ENCODE results near the gene PRPSAP2. TPM values are rescaled to one million over a fixed set of nuclear protein-coding genes. Genes with fewer than 3 reads are reported as not detected.
"Not testable (repeated sequence)": the region's sequence is repeated elsewhere in the genome, so short reads cannot be mapped to it uniquely, and the experiment has no call there.

The PRPSAP2 gene
- total RNA-seq, 2 donors from 2014 or later, result 28.1 to 45.4 TPM

GRCh38 chr17:18864996-18865395 is 7.1 kb downstream of the PRPSAP2 start:
- not testable (repeated sequence) for H3K36me3 Mint-ChIP-seq; H3K9me3 Mint-ChIP-seq; DNase-seq (ENCODE audit: low spot score in 2 of 2); ATAC-seq
- H3K27ac Mint-ChIP-seq, result peak overlapping the region in 1 of 2 donors; percentile 33

DNA sequence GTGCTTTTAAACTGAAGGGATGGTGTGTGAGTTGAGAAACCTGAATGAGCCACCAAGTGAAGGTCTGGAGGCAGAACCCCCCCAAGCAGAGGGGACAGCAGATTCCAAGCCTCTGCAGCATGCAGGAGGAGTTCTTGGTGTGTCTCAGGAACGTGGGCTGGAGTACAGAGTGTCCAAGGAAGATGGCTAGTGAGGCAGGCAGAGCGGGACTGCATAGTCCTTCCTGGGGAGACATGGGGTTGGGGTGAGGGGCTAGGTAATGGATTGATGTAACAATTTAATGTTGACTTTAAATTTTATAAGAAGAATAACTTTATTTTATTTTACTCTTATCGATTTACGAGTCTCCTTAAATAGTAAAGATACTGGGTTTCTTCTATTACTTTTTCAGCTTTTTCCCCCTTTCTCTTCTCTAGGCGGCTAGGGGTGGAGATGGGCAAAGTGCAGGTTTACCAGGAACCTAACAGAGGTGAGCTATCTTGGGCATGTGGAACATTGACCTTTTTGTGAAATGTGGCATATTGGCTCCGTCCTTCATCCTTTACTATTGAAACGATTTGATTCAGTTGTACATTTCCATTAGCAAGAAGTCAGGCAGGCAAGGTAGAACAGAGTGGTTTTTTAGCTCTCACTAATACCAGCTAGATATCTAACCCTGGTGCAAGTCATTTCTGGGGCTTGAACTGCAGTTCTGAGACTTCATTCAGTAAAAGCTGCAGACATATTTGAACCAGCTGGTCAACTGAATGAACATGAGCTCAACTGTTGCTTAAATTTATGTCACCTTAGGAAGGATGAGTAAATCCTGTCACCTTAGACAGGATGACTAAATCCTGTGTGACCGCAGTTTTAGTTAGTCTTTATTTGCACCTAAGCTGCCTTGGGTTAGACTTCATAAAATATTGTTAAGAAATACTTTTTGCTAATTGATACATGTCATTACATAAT is 9.2 kb downstream of the PRPSAP2 start:
- Mint-ChIP-seq H3K36me3 (peaks cover 4 to 5% of the 10 kb centered on the region in 2 donors), H3K27ac (no peak overlapping the region), H3K9me3 (no peaks in the 10 kb centered on the region)
- ATAC-seq (peak; percentile 56 to 83), DNase-seq (ENCODE audit: low spot score in 2 of 2) (no peak)

DNA sequence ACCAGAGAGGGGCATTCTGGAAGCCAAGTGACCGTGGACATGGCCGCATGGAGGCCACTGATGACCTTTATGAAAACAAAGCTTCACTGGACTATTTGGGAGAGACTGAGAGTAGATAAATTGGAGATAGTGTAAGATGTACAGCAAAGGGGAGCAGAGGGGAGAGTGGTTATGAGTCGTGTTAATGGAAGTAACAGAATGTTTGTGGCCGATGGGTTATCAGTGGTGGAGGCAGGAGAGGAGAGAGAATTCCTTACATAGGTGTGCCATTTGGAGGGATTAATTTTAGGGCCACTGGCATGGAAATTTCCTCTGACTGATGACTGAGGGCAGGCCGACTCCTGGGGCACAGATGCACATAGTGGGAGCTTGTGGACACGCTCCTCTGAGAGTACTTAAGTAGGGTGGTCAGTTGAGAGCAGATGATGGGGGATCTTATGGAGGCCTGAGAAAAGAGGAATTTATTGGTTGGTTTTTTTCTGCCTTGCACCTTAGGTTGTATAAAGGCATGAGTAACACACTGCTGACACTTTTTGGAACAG is 19.2 kb downstream of the PRPSAP2 start:
- H3K9me3 Mint-ChIP-seq, result no peaks in the 10 kb centered on the region
- ATAC-seq, result no peak
- no peaks in the 10 kb centered on the region for H3K36me3 Mint-ChIP-seq
- no peak for DNase-seq (ENCODE audit: low spot score in 2 of 2)
- peak overlapping the region in 1 of 2 donors; percentile 56 for H3K27ac Mint-ChIP-seq

DNA sequence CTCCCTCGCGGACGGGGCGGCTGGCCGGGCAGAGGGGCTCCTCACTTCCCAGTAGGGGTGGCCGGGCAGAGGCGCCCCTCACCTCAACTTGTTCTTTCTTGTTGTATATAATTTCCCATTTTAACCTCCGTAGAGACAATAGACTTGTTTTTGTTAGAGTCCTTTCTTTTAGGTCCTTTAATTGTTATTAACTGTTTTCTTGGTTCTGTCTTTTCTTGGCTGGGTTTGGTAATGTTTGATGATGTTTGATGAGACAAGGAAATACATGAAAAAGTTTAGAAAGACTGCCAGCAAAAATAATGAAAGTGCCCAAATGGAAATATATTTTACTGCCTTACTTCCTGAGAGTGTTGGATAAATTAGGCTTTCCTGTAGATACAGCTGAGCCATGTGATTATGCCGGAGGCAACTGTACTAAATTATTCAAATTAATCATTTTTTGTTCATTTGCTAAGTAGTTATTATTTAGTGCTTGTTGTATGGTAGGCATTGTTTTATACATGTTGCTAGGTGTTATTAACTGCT is 30.9 kb downstream of the PRPSAP2 start:
- DNase-seq (ENCODE audit: low spot score in 2 of 2), result no peak
- no peak for ATAC-seq
- no peaks in the 10 kb centered on the region for H3K9me3 Mint-ChIP-seq
- no peak overlapping the region for H3K27ac Mint-ChIP-seq
- peaks cover 11 to 22% of the 10 kb centered on the region in 2 donors for H3K36me3 Mint-ChIP-seq

DNA sequence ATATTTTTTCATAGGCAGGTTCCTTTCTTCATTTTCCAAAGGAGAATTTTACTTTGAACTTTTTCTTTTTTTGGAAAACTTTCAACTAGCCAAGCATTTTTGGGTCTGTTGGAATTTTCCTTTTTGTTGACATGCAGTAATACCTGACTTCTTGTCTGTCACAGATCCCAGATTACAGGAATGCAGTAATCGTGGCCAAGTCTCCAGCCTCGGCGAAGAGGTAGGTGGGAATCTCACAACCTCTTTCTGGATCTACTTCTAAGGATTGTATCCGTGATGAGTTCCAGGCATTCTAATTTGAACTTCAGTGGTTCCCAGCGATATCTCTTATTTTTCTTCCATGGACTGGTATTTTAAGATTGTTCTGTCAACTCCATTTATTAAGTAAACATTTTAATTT is 31.7 kb downstream of the PRPSAP2 start:
- H3K9me3 Mint-ChIP-seq, result no peaks in the 10 kb centered on the region
- DNase-seq (ENCODE audit: low spot score in 2 of 2), result no peak
- ATAC-seq, result no peak
- no peak overlapping the region for H3K27ac Mint-ChIP-seq
- peaks cover 11 to 22% of the 10 kb centered on the region in 2 donors for H3K36me3 Mint-ChIP-seq

- no peak for DNase-seq (ENCODE audit: low spot score in 2 of 2)
- no peak overlapping the region for H3K27ac Mint-ChIP-seq
- H3K9me3 Mint-ChIP-seq, result no peaks in the 10 kb centered on the region
- no peak for ATAC-seq
- peaks cover 14 to 28% of the 10 kb centered on the region in 2 donors for H3K36me3 Mint-ChIP-seq
These were observed 33.6 kb downstream of the PRPSAP2 start for GRCh38 chr17:18891541-18891940.

GRCh38 chr17:18896146-18896545 is 38.2 kb downstream of the PRPSAP2 start:
- ATAC-seq (no peak), DNase-seq (ENCODE audit: low spot score in 2 of 2) (no peak)
- H3K9me3 Mint-ChIP-seq, result no peaks in the 10 kb centered on the region
- no peak overlapping the region for H3K27ac Mint-ChIP-seq
- H3K36me3 Mint-ChIP-seq, result peaks cover 21 to 53% of the 10 kb centered on the region in 2 donors

- DNase-seq (ENCODE audit: low spot score in 2 of 2) (no peak), ATAC-seq (no peak)
- Mint-ChIP-seq H3K9me3 (no peaks in the 10 kb centered on the region), H3K36me3 (peaks cover 18 to 56% of the 10 kb centered on the region in 2 donors), H3K27ac (no peak overlapping the region)
These were observed 39.0 kb downstream of the PRPSAP2 start for GRCh38 chr17:18896947-18897346.

- ATAC-seq (no peak), DNase-seq (ENCODE audit: low spot score in 2 of 2) (no peak)
- H3K36me3 Mint-ChIP-seq, result peaks cover 17 to 30% of the 10 kb centered on the region in 2 donors
- H3K9me3 Mint-ChIP-seq, result no peaks in the 10 kb centered on the region
- H3K27ac Mint-ChIP-seq, result no peak overlapping the region
These were observed 46.6 kb downstream of the PRPSAP2 start for GRCh38 chr17:18904482-18904881.

DNA sequence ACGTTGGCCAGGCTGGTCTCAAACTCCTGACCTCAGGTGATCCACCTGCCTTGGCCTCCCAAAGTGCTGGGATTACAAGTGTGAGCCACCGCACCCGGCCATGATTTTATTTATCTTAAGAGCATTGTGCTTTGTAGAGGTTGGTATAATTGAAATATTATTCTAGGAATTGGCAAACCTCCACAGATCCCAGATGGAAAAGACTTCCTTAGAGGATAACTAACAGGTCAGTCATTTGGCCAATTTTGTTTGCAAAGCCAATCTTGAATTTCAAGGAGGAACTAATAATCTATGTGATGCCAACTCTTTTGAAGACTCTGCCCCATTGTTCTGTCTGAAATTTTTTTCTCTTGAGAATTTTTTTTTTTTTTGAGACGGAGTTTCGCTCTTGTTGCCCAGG is 47.3 kb downstream of the PRPSAP2 start:
- Mint-ChIP-seq H3K36me3 (peaks cover 14 to 25% of the 10 kb centered on the region in 2 donors), H3K27ac (no peak overlapping the region), H3K9me3 (no peaks in the 10 kb centered on the region)
- ATAC-seq (no peak), DNase-seq (ENCODE audit: low spot score in 2 of 2) (no peak)

DNA sequence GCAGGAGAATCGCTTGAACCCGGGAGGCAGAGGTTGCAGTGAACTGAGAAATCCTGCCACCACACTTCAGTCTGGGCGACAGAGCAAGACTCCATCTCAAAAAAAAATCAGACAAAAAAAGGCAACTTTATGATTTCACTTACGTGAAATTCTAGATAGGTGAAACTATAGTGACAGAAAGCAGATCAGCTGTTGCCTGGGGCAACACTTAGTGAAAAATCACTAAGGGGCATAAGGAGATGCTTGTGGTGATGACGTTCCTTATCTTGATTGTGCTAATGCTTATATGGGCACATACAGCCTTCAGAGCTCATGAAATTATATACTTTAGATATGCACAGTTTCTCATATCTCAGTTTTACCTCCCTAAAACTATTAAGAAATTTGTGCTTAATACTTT is 52.4 kb downstream of the PRPSAP2 start:
- no peak for DNase-seq (ENCODE audit: low spot score in 2 of 2)
- H3K36me3 Mint-ChIP-seq, result peaks cover 14 to 27% of the 10 kb centered on the region in 2 donors
- no peak for ATAC-seq
- H3K9me3 Mint-ChIP-seq, result no peaks in the 10 kb centered on the region
- H3K27ac Mint-ChIP-seq, result no peak overlapping the region

DNA sequence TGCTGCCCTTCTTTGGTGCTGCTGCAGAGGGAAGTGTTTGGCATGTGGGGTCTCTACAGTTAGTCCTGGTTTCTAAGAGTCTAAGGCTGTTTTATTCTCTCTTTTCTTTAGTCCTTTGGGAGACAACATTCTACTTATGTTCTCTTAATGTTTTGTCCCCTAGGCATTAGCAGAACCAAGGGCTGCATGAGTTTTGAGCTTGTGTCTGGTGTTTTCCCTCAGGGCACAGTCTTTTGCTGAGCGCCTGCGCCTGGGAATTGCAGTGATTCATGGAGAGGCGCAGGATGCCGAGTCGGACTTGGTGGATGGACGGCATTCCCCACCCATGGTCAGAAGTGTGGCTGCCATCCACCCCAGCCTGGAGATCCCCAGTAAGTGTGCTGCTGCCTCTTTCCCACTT is 53.0 kb downstream of the PRPSAP2 start:
- ATAC-seq, result no peak

DNA sequence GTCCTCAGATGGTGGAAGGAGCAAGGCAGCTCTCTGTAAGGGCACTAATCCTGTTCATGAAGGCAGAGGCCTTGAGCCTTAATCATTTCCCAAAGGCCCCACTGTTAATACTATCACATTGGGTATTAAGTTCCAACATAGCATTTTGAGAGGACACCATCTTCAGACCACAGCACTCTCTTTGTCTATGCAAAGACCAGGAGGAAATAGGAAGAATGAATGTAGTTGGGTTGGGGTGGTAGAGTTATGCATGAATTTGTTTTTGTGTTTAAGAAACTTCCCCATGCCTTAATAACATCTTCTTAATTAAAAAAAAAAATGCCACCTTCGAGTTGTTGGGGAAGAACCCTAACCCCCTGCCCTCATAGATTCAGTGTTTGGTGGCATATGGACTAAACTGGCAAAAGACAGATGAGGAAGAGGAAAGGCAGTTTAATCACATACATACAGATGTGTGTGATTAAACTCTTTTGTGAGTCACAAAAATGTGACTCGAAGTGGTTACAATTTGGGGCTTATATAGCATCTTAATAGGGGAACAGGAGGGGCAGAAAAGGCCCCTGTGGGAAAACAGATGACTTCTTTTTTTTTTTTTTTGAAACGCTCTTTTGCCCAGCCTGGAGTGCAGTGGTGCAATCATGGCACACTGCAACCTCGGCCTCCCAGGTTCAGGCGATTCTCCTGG is 59.0 kb downstream of the PRPSAP2 start:
- ATAC-seq (no peak), DNase-seq (ENCODE audit: low spot score in 2 of 2) (no peak)
- Mint-ChIP-seq H3K9me3 (no peaks in the 10 kb centered on the region), H3K27ac (no peak overlapping the region), H3K36me3 (peaks cover 19 to 42% of the 10 kb centered on the region in 2 donors)

More for the DNA sequence above, 53.0 kb downstream of the PRPSAP2 start:
- no peaks in the 10 kb centered on the region for H3K9me3 Mint-ChIP-seq
- no peak overlapping the region for H3K27ac Mint-ChIP-seq
- no peak for DNase-seq (ENCODE audit: low spot score in 2 of 2)
- H3K36me3 Mint-ChIP-seq, result peaks cover 15 to 32% of the 10 kb centered on the region in 2 donors

DNA sequence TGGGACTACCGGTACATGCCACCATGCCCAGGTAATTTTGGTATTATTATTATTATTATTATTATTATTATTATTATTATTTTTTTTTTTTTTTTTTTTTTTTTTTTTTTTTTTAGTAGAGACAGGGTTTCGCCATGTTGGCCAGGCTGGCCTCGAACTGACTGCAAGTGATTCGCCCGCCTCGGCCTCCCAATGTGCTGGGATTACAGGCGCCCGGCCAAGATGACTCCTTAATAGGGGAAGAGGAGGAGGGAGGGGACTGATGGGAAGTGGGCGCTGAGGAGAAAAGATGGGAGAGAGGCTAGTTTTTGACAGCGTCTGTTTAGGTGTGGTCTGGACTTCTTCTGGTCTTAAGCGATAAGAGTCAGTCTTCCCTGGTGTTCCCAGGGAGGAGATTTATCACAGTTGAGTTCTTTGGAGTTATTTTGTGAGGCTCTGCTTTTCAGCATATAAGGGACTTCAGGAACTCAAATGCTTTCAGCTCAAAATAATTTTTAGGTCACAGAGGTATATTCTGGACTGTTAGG is 59.6 kb downstream of the PRPSAP2 start:
- H3K27ac Mint-ChIP-seq, result no peak overlapping the region
- no peak for DNase-seq (ENCODE audit: low spot score in 2 of 2)
- ATAC-seq, result no peak
- peaks cover 16 to 39% of the 10 kb centered on the region in 2 donors for H3K36me3 Mint-ChIP-seq
- H3K9me3 Mint-ChIP-seq, result no peaks in the 10 kb centered on the region

DNA sequence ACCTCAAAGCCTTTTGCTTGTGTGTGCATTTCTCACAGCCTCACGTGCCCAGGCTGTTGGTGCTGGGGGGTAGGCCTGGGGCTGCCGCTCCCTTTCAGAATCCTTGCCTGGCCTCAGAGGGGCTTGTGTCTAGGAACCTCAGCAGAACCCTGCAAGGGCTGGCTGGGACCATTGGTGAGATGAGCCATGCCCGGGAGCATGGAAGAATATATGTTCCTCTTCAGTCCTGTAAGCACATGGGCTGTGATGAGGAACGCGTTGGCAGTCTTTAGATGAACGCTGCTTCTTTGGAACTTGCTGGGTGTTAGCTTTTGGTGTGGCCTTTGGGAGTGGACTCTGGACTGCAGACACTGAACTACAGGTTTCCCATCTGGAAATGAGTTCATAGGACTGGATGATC is 62.0 kb downstream of the PRPSAP2 start:
- Mint-ChIP-seq H3K36me3 (peaks cover 13 to 31% of the 10 kb centered on the region in 2 donors), H3K27ac (peak overlapping the region in 1 of 2 donors; percentile 9), H3K9me3 (no peaks in the 10 kb centered on the region)
- DNase-seq (ENCODE audit: low spot score in 2 of 2) (no peak), ATAC-seq (no peak)

DNA sequence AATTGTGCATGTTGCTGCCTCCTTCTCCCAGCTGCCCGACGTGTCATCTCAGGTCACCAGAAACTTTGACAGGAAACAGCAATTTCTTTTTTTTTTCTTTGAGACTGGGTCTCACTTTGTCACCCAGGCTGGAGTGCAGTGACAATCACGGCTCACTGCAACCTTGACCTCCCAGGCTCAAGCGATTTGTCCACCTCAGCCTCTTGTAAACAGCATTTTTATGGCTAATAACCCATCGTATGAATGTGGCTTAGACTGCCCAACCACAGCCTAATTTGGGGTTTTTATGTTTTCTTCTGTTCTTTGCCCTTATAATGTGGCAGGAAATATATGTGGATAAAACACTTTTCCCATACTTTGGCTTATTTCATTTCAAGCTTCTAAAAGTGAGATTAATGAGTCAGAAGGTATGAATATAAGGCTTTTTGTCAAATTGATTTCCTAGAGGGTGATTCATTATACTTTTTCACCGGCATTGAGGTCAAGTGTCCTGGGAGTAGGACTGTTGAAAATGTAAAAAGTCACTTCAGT is 63.0 kb downstream of the PRPSAP2 start:
- Mint-ChIP-seq H3K9me3 (no peaks in the 10 kb centered on the region), H3K36me3 (peaks cover 8 to 30% of the 10 kb centered on the region in 2 donors), H3K27ac (peak overlapping the region in 1 of 2 donors; percentile 80)
- ATAC-seq, result peak; percentile 39 to 74
- no peak for DNase-seq (ENCODE audit: low spot score in 2 of 2)
